ENCODE results near the gene SREK1IP1.
A peak's percentile ranks its signal among the peaks of the same experiment; 100 is the strongest.

SREK1IP1 gene

DNA sequence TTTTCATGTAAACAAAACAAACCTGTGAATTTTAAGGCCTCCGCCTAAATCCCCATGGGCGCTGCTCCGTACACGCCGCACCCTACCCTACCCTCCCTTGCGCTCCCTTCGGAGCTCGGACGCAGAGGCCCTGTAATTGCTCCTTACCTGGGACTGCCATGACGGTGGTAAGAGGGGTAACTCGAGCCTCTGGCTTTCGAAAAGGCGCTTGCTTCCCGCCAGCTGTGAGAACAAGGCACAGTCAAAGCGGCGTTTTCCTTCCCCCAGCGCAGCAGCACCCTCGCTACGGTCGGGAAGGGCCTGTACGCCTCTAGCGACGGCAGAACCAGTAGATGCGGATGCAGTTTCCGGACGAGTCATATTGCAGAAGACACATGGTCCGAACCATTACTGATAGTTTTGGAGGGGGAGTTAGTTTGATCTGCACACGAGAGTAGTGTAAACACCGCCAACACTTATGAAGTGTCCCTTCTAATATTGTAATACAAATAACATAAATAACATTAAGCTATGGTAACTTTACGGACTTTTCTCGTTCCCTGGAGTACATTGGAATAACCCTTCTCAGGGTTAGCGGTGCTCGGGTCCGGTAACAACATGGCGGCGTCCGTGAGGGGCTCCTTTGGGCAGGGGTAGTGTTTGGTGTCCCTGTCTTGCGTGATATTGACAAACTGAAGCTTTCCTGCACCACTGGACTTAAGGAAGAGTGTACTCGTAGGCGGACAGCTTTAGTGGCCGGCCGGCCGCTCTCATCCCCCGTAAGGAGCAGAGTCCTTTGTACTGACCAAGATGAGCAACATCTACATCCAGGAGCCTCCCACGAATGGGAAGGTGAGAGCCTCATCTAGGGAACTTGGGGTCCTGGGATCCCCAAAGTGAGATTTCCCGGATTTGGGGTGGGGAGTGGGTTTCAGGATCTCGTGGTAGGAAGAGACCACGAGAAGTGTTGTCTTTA, at the start of gene SREK1IP1, which contains the start of gene CWC27:
TSS of gene SREK1IP1 (minus strand) at position 334 of the 955 bp plus-strand sequence. CDS start at position 160, 174 bp downstream.
TSS of gene CWC27 (plus strand) at position 573 of the 955 bp plus-strand sequence. CDS start at position 790, 217 bp downstream.
- DNase-seq (ENCODE audit: low spot score), result peak; percentile 91

- DNase-seq (ENCODE audit: low spot score), result no peak
These were observed 49.8 kb upstream of the SREK1IP1 start for GRCh38 chr5:64818245-64818644.

DNA sequence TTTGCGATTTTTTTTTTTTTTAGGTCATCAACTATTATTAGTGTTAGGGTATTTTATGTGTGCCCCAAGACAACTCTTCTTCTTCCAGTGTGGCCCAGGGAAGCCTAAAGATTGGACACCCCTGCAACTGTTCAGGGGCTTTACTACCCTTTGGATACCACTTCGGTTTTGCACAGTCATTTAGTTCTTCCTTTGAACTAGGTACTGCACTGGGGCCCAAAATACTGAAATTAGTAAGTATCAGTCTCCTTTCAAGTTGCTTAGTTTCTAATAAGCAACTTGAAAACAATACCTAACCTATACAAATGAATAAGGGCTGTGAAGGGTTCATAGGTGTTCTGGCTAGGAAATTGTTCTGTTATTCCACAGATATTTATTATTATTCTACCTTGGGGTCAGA, 45.6 kb upstream of the SREK1IP1 start:
- DNase-seq (ENCODE audit: low spot score), result no peak

DNA sequence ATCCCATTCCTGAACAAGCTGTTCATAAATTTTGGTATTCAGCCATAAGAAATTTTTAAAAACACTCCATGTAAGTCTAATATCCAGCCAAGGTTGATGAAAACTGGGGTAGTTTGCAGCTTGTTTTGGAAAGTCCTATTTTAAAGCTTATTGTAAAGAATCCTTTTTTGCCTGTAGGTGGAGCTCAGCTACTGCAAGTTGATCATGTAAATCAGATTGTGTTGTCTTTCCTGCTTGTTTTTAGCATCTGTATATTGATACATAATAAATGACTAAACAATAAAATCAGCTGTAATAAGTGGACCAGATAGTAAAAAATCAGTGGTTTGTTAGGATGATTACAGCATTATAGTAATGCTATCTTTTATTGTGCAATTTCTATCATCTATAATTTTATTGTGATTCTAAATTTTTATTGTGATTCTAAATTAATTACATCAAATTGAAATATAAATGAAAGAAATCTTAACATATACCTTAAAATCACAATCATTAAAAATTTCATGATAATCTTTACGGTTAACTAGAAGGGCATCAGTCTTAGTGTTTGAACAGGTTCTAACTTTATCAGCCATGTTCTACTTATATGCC, 42.7 kb upstream of the SREK1IP1 start:
- DNase-seq (ENCODE audit: low spot score), result peak; percentile 62

DNA sequence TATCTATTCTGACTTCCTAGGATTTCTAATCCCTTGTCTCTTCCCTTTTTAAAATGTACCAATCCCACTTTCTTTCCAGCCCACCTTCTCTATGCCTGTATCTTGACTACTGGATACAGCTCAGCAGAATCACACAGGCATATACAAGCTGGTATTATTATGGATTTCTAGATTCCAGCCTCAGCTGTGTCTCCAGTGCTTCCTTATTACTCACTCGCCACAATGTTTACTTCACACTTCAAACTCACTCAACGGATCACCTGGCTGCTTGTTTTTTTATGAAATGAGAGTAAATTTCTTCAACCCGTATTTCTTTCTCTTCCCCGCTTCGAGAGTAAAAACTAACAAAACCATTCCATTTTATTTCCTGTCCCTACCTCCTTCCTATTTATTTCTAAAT, 39.0 kb upstream of the SREK1IP1 start:
- no peak for DNase-seq (ENCODE audit: low spot score)

- DNase-seq (ENCODE audit: low spot score), result no peak
These were observed 38.0 kb upstream of the SREK1IP1 start for GRCh38 chr5:64806537-64806936.

DNA sequence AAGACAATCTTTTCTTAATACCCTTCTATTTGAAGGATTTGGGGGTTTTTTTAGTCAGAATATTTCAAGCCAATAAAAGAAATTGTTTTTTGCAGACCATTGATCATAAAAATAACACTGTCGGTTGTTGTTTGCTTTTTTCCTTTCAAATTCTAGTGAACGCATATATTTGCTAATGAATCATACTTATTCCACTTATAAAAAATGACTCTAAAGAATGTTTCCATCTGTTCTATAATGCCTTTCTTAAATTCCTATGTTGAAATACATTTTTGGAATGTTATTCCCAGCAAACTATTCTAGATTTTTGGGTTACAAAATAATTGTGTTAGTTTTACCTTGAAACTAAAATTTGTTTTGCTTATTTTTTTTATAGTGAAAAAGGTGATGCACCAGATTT, 32.4 kb upstream of the SREK1IP1 start:
- DNase-seq (ENCODE audit: low spot score), result no peak

- DNase-seq (ENCODE audit: low spot score), result no peak
These were observed 27.8 kb upstream of the SREK1IP1 start for GRCh38 chr5:64796301-64796700.

GRCh38 chr5:64794053-64794770, 25.7 kb upstream of the SREK1IP1 start:
- no peak for DNase-seq (ENCODE audit: low spot score)

GRCh38 chr5:64792469-64792868, 24.0 kb upstream of the SREK1IP1 start:
- no peak for DNase-seq (ENCODE audit: low spot score)

- peak; percentile 21 for DNase-seq (ENCODE audit: low spot score)
These were observed 21.7 kb upstream of the SREK1IP1 start for GRCh38 chr5:64790210-64790609.

- peak; percentile 64 for DNase-seq (ENCODE audit: low spot score)
These were observed 21.0 kb upstream of the SREK1IP1 start for GRCh38 chr5:64789457-64789856.

DNA sequence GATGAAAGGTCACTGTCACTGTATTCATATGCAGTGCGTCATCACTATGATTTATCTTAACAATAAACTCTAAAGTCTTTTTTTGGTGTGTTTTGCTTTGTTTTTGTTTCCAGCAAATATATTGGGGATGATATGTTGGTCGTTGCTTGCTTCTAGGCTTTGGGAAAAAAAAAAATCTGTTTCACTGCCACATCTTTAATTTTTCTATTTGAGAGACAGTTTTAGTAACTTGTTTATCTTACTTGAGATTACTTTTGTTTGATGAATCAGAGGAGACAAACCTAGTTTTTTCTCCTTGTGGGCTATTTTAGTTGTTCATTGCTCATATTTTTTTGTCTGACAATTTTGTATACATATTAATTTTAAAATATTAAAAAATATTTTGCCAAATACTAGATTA, 19.7 kb upstream of the SREK1IP1 start:
- no peak for DNase-seq (ENCODE audit: low spot score)

DNA sequence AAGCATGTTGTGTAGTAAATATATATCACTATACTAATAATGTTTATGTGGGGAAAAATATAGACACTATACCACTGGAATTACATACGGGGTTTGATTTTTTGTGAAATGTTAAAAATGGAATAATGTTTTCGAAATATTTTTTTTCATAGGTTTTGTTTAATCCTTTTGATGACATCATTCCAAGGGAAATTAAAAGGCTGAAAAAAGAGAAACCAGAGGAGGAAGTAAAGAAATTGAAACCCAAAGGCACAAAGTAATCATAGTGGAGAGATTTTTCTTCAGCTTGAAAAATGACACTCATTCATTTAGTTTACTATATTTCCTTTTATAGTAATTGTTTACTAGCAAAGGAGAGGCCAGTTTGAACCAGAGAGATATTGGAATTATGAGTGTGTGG, 17.9 kb upstream of the SREK1IP1 start:
- no peak for DNase-seq (ENCODE audit: low spot score)

GRCh38 chr5:64784451-64785025, 16.0 kb upstream of the SREK1IP1 start:
- peak; percentile 60 for DNase-seq (ENCODE audit: low spot score)

DNA sequence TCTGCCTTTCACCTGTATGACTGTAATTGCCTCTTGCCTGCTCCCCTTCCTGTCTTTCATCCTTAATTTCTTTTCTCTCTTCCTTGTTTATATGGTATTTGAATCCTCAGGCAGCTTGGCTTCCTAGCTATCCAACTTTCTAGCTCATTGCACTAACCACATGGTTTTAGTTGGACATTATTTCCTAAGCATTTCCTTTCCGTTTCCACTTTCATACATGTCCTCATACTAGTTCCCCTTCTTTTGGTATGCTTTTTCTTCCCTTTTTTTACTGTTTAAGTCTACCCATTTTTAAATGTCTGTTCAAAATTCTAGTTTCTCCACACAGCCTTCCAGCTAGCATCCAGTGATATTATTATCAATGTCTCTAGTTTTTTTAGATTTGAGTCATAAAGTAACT, 6.8 kb upstream of the SREK1IP1 start:
- DNase-seq (ENCODE audit: low spot score), result no peak

- no peak for DNase-seq (ENCODE audit: low spot score)
These were observed 5.0 kb upstream of the SREK1IP1 start for GRCh38 chr5:64773533-64773932.

- no peak for DNase-seq (ENCODE audit: low spot score)
These were observed 3.2 kb upstream of the SREK1IP1 start for GRCh38 chr5:64771736-64772135.

- no peak for DNase-seq (ENCODE audit: low spot score)
These were observed 1.4 kb upstream of the SREK1IP1 start for GRCh38 chr5:64769855-64770254.

- peak; percentile 2 for DNase-seq (ENCODE audit: low spot score)
These were observed 533 bp downstream of the SREK1IP1 start for GRCh38 chr5:64767959-64768357.

DNA sequence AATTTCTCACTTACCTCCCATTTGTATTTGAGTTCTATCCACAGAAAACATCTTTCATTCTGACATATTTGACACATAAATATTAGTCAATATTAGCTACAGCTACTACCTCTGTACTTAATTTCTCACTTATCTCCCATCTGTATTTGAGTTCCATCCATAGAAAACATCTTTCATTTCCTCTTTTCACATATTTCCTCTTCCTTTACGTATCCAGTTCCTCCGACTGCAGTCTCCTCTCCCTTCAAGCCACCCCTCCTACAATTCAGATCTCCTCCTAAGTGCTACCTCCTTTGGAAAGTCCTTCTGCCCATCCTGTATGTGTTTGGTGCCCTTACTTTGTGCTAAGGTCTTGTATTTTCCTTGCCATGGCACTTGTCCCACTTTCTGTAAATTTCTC, 1.6 kb downstream of the SREK1IP1 start:
- DNase-seq (ENCODE audit: low spot score), result no peak

- DNase-seq (ENCODE audit: low spot score), result peak; percentile 20
These were observed 2.5 kb downstream of the SREK1IP1 start for GRCh38 chr5:64765804-64766504.

Measured in SW480 (cell line).